ENCODE measurements around the gene BMP3. TPM values are rescaled to one million over a fixed set of nuclear protein-coding genes. Genes with fewer than 3 reads are reported as not detected.

The BMP3 gene
- total and polyA plus RNA-seq, 10 of the 15 experiments (the other 5 are each of a cell fraction or from before 2014, with no cell fraction given) = 0.37 to 1.4 (median 0.88) TPM

- TF ChIP-seq MEF2B (IDR thresholded peaks at IDR 0.05; ENCODE audit: partially characterized antibody, poor library complexity, severe bottlenecking) = no peak
- no peak for TF ChIP-seq PKNOX1 (IDR thresholded peaks at IDR 0.05)
Observed at GRCh38 chr4:81058621-81059020, 28.1 kb downstream of the BMP3 start (continued).

GRCh38 chr4:81060587-81061343 lies 30.3 kb downstream of the BMP3 start:
- DNase-seq (ENCODE audit: low read depth, low spot score) (no peak), ATAC-seq (peak; percentile 74), FAIRE-seq (peak; percentile 75)
- Histone ChIP-seq H3K4me3 (no peak overlapping the region), H3K9me3 (replicated peaks; ENCODE audit: control insufficient read depth, insufficient read depth, low read length) (no peaks in the 10 kb centered on the region), H3K36me3 (ENCODE audit: control insufficient read depth in 2 of 2, insufficient read depth in 2 of 2, low read length in 1 of 2) (no peaks in the 10 kb centered on the region), H3K27ac (ENCODE audit: control insufficient read depth, insufficient read depth) (no peak overlapping the region), H3K4me1 (ENCODE audit: control insufficient read depth, insufficient read depth, low read length) (no peaks in the 10 kb centered on the region; the same call in 1 of the 2 replicates), H3K9ac (ENCODE audit: control insufficient read depth, insufficient read depth, low read length) (no peak overlapping the region), H3K27me3 (replicated peaks in 1 of 2; ENCODE audit: control insufficient read depth in 2 of 2, insufficient read depth in 2 of 2, low read length in 1 of 2) (no peaks in the 10 kb centered on the region), H4K20me1 (ENCODE audit: control insufficient read depth, insufficient read depth) (no peaks in the 10 kb centered on the region), H2AFZ (ENCODE audit: control insufficient read depth, low read depth, low read length) (no peak overlapping the region), H3K79me2 (ENCODE audit: control insufficient read depth, insufficient read depth, low read length) (no peaks in the 10 kb centered on the region), H3K4me2 (ENCODE audit: control insufficient read depth, insufficient read depth) (no peak overlapping the region)
- POLR2A ChIA-PET = no interaction called here
- peak in 1 of 2 experiments; percentile 15; a peak in 2 of 4 replicates for TF ChIP-seq IKZF2 (IDR thresholded peaks at IDR 0.05)
- peak; percentile 64; the same call in 1 of the 2 replicates for TF ChIP-seq SPI1 (IDR thresholded peaks at IDR 0.05; ENCODE audit: borderline replicate concordance, insufficient read depth, low read depth, low read length)
- TF ChIP-seq ATF3 (IDR thresholded peaks at IDR 0.05; ENCODE audit: borderline replicate concordance, extremely low read depth, low read depth, low read length) = no peak
- 0 out of 2 replicates have a peak, but pooled peaks have one; percentile 9 for TF ChIP-seq RELB (IDR thresholded peaks at IDR 0.05; ENCODE audit: low read depth)
- TF ChIP-seq IKZF1 (conservative IDR thresholded peaks at IDR 0.05) = 0 out of 2 replicates have a peak, but pooled peaks have one; percentile 22
- no peak for TF ChIP-seq ASH2L (IDR thresholded peaks at IDR 0.05; ENCODE audit: borderline replicate concordance, low read depth)
- SMC1A ChIA-PET (ENCODE audit: uncharacterized antibody, unreplicated experiment) = interaction anchor here (1.5 kb wide), 2 partner anchors 8 to 698 kb away, joined by 4 read pairs; no protein-coding TSS in a partner anchor
- BruUV-seq (replicated peaks) = no TSS peak
- RAD21 ChIA-PET (ENCODE audit: unreplicated experiment) = no interaction called here
- CTCF ChIA-PET = interaction anchor here (1.2 to 1.6 kb wide), 3 partner anchors 12 to 695 kb away, joined by 3 to 4 read pairs (median 4); no protein-coding TSS in a partner anchor
- in situ Hi-C loops (cut with MboI) = loop anchor here (5.0 kb wide), 1 partner anchor 292 kb away; no protein-coding TSS in a partner anchor
- WGBS (ENCODE audit: insufficient coverage, insufficient replicate concordance, low lambda C conversion rate, missing lambda C conversion rate) = 34% methylated on average over 6 of the region's 6 CpGs
- intact Hi-C loops (cut with micrococcal nuclease; ENCODE audit: unreplicated experiment) = no loop called here
